GM12873 (cell line): ENCODE data around the gene ARHGAP26.

ENCODE experiments used
- TF ChIP-seq, protein P1 (sequence below): IDR thresholded peaks from 2 replicates; pipeline ENCODE4 v1.5.1; 2012; ENCODE audit warnings: low read depth, mild to moderate bottlenecking, moderate library complexity, low read length, control low read depth; ENCODE audit not compliant: insufficient read depth; ENCODE audit errors: missing control alignments

ARHGAP26 gene

DNA sequence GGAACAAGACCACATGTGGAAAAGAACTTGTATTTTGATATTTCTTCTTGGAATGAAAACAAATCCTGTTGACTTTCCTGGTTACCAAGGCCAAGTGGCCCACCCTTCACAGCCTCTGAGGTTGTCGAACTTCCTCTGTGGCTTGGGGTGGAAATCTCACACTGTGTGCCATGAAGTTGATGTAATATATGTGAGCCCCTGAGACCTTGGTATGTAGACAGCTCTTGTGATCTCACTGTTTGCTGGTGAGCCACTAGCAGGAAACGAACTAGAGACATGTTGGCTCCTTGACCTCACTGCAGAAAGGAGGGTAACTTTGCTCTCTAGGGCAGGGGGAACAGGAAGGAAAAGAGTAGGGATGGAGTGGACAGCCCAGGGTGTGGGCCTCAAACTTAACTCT lies 159.4 kb downstream of the ARHGAP26 start:
- TF ChIP-seq, protein P1, sequence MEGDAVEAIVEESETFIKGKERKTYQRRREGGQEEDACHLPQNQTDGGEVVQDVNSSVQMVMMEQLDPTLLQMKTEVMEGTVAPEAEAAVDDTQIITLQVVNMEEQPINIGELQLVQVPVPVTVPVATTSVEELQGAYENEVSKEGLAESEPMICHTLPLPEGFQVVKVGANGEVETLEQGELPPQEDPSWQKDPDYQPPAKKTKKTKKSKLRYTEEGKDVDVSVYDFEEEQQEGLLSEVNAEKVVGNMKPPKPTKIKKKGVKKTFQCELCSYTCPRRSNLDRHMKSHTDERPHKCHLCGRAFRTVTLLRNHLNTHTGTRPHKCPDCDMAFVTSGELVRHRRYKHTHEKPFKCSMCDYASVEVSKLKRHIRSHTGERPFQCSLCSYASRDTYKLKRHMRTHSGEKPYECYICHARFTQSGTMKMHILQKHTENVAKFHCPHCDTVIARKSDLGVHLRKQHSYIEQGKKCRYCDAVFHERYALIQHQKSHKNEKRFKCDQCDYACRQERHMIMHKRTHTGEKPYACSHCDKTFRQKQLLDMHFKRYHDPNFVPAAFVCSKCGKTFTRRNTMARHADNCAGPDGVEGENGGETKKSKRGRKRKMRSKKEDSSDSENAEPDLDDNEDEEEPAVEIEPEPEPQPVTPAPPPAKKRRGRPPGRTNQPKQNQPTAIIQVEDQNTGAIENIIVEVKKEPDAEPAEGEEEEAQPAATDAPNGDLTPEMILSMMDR, result no peak

DNA sequence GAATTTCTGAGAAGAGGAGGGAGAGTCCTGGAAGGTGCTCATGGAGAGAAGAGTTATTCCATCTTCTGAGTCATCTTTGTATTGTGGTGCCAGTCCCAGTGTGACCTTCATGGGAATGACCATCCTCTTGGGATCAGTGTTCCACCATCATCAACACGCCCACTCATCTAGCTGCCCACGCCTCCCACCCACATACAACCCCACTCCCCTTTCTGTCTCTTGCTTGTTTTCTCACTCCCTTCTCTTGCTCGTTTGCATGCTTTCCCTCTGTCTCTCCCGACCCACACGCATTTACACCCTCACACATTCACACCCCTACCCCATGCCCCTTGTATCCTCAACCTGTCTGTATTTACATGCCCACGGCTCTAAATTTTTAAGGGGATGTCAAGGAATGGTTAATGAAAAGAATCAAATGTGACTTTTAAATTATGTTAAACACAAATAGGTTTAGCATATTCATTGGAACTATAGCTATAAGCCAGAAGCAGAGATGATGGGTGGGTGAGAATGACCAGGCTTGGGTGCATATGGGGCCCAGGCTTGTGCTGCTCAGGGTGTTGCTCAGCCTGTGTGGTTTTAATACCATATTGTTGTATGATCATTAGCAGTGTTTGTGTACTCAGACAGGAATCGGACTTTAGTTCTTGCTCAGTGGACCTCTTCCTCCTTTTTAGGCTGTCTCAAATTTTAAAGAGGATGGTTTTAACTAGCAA lies 160.4 kb downstream of the ARHGAP26 start:
- TF ChIP-seq, protein P1, result no peak

DNA sequence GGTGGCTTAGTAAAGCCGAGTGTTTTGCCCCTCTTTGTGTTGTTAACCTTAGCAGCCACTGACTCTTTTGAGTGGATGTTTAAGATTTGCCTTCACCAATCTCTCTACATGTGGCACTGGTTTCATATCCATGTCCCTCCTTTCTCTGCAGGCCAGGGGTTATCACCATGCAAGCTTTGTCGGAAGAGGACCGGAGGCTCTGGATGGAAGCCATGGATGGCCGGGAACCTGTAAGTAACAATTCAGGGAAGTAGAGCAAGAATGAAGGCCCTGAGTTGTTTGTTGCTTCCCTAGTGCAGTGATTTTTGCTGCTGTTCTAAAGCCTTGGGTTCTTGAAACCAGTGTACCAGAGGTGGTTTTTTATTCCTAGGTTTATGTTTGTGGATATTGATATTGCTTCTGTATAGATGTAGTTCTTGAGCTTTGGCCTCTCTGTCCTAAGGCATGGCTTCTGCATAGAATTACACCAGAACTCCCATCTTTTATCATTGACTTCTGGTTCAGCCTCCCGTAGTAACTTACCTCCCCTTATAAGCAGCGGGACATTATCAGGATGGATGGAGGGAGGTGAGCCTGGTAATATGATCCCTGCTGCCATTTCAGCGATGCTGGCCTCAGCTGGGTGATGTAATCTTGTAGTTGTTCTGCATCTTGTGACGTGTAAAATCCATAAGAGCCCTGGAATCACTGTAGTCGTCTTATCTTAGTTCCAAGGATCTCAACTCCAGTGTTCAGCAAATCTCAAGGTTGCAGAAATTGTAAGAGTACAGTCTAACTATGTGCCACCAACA lies 161.9 kb downstream of the ARHGAP26 start:
- TF ChIP-seq, protein P1, result no peak

DNA sequence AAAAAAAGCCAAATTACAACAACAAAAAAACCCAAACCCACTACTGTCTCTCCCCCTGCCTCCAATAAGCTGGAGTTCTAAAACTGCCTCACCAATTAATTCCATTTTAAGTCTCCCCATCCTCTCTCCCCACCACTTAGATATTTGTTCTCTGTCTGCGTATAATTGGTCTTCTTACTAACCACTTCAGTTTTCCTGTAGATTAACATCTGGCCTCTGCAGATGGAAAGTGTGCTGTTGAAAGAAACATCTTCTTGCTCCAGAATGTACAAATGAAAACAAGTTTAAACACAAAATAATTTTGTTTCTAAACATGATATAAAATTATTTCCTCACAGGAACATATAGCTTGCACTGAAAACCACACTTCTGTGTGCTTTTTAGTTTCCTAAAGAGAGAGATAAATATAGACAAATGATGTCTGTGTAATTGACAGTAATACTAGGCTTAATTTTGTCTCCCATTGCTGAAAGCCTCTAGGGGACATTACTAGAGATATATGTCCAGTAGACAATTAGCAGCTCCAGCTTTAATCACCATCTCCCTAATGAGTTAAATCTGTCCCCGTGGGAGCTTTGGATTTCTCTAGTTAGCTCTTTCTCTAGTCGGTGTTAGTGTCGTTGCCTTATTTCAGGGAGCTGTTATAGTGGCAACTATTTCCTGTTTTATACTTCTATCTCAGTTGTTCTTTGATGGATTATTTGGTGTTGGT lies 164.0 kb downstream of the ARHGAP26 start:
- TF ChIP-seq, protein P1, result no peak

DNA sequence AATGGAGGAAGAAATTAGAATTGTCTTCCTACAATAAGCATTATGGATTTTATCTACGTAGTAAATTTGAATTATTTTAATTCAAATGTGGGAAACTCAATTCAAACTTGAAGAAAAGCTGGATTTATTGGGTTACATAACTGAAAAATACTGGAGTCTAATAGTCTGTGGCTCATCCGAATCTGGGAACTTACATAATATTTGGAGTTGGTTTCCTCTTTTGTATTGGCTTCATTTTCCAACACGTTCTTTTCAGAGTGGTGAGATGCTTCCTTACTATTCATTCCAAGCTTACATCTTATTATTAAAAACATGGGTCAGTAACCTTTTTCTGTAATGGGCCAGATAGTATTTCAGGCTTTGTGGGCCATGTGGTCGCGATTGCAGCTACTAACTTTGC lies 164.8 kb downstream of the ARHGAP26 start:
- TF ChIP-seq, protein P1, result no peak

DNA sequence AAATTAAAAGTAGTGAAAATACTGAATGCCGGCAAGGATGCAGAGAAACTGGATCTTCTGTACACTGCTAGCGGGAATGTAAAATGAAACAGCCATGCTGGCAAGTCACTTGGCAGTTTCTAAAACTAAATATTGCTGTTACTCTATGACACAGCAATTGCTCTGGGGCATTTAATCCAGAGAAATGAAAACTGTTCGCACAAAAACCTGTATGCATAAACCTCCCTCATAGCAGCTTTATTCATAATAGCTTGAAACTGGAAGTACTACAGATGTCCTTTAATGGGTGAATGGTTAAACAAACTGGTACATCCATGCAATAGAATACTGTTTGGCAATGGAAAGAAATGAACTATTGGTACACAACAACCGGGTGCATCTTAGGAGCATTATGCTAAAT lies 167.2 kb downstream of the ARHGAP26 start:
- TF ChIP-seq, protein P1, result no peak
